HepG2 (cell line): ENCODE measurements around the gene POC1B.

Source experiments
- ARNT ChIP-seq: fragments of 450-650 bp; IDR thresholded peaks from 2 replicates; pipeline ENCODE4 v1.6.1; 2017
- CTCF ChIP-seq: sonication (generic); formaldehyde crosslinking; IDR thresholded peaks from 2 replicates; pipeline ENCODE4 v1.5.0; 2020; ENCODE audit warnings: mild to moderate bottlenecking, missing genetic modification reagents, moderate library complexity
- EZH2 ChIP-seq: conservative IDR thresholded peaks from 2 replicates; pipeline ENCODE4 v1.6.1; 2012; ENCODE audit warnings: mild to moderate bottlenecking, low read depth, low read length, moderate library complexity
- HMG20A ChIP-seq: IDR thresholded peaks from 2 replicates; pipeline ENCODE4 v1.6.1; 2016; ENCODE audit warnings: borderline replicate concordance
- IRF9 ChIP-seq: sonication (generic); formaldehyde crosslinking; IDR thresholded peaks from 2 replicates; pipeline ENCODE4 v1.8.0; 2022; ENCODE audit warnings: missing genetic modification reagents, mild to moderate bottlenecking, borderline replicate concordance
- PBX3 ChIP-seq: sonication (generic); formaldehyde crosslinking; IDR thresholded peaks from 2 replicates; pipeline ENCODE4 v1.8.1; 2023; ENCODE audit warnings: missing genetic modification reagents, inconsistent platforms, borderline replicate concordance
- PHF20 ChIP-seq: sonication (generic); formaldehyde crosslinking; IDR thresholded peaks from 2 replicates; pipeline ENCODE4 v1.5.0; 2020; ENCODE audit warnings: mild to moderate bottlenecking, missing genetic modification reagents
- SMC3 ChIP-seq: IDR thresholded peaks from 2 replicates; pipeline ENCODE4 v1.6.1; 2011; ENCODE audit warnings: low read length, improper control_type of control experiment
- SNAPC4 ChIP-seq: sonication (generic); formaldehyde crosslinking; IDR thresholded peaks from 2 replicates; pipeline ENCODE4 v1.4.0; 2020; ENCODE audit warnings: mild to moderate bottlenecking, missing genetic modification reagents
- ZBTB43 ChIP-seq: sonication (generic); formaldehyde crosslinking; conservative IDR thresholded peaks from 2 replicates; pipeline ENCODE4 v1.4.0; 2020; ENCODE audit warnings: missing genetic modification reagents
- ZNF280D ChIP-seq: sonication (generic); formaldehyde crosslinking; IDR thresholded peaks from 2 replicates; pipeline ENCODE4 v1.5.1; 2020; ENCODE audit warnings: mild to moderate bottlenecking, missing genetic modification reagents
- ZNF33B ChIP-seq: sonication (generic); formaldehyde crosslinking; IDR thresholded peaks from 2 replicates; pipeline ENCODE4 v1.5.1; 2020; ENCODE audit warnings: mild to moderate bottlenecking, missing genetic modification reagents
- ZNF781 ChIP-seq: sonication (generic); formaldehyde crosslinking; IDR thresholded peaks from 2 replicates; pipeline ENCODE4 v1.5.1; 2020; ENCODE audit warnings: borderline replicate concordance, mild to moderate bottlenecking, missing genetic modification reagents; ENCODE audit errors: not compliant biosample characterization

- TF ChIP-seq ARNT (no peak), ZNF280D (CRISPR knock-in tag) (no peak), HMG20A (CRISPR knock-in tag) (no peak), SNAPC4 (CRISPR knock-in tag) (no peak), CTCF (CRISPR knock-in tag) (no peak), PBX3 (no peak), EZH2 (no peak), PHF20 (no peak), ZNF781 (no peak), SMC3 (no peak), IRF9 (no peak), ZNF33B (no peak), ZBTB43 (CRISPR knock-in tag) (no peak)
Observed at GRCh38 chr12:89566615-89567014, 40.8 kb upstream of the POC1B start.
